GM19397 (cell line): ENCODE data around the gene DHRS2.
"Not testable (repeated sequence)": the region's sequence is repeated elsewhere in the genome, so short reads cannot be mapped to it uniquely, and the experiment has no call there.

Experiments used
- ATAC-seq: cut with Tn5 transposase; IDR thresholded peaks from one replicate; pipeline ENCODE4 v1.9.1; 2021; ENCODE audit warnings: mild to moderate bottlenecking, moderate library complexity; ENCODE audit not compliant: unreplicated experiment

The DHRS2 gene, protein sequence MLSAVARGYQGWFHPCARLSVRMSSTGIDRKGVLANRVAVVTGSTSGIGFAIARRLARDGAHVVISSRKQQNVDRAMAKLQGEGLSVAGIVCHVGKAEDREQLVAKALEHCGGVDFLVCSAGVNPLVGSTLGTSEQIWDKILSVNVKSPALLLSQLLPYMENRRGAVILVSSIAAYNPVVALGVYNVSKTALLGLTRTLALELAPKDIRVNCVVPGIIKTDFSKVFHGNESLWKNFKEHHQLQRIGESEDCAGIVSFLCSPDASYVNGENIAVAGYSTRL

DNA sequence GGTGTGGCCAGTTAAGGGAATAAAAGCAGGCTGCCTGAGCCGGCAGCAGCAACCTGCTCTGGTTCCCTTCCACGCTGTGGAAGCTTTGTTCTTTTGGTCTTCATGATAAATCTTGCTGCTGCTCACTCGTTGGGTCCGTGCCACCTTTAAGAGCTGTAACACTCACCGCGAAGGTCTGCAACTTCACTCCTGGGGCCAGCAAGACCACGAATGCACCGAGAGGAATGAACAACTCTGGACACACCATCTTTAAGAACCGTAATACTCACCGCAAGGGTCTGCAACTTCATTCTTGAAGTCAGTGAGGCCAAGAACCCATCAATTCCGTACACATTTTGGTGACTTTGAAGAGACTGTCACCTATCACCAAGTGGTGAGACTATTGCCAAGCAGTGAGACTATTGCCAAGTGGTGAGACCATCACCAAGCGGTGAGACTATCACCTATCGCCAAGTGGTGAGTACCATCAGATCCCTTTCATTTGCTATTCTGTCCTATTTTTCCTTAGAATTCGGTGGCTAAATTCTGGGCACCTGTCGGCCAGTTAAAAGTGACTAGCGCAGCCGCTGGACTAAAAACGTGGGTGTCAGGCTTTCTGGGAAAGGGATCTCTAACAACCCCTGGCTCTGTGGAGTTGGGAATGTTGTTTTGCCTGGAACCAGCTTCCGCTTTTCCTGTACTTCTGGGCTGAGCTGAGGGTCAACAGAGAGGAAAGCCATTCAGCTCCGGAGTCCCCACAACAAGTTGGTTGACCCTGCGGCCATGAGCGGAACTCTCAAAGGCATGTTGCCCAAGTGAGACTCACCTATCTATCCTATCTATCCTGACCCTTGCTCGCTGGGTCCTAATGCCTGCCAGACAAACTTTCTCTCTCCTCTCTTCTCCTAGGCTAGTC lies at the start of gene DHRS2:
Gene DHRS2, plus strand, starts transcription at position 48 of the 895 bp plus-strand sequence. CDS start 2,501 bp downstream, outside the sequence.
- ATAC-seq = no peak

DNA sequence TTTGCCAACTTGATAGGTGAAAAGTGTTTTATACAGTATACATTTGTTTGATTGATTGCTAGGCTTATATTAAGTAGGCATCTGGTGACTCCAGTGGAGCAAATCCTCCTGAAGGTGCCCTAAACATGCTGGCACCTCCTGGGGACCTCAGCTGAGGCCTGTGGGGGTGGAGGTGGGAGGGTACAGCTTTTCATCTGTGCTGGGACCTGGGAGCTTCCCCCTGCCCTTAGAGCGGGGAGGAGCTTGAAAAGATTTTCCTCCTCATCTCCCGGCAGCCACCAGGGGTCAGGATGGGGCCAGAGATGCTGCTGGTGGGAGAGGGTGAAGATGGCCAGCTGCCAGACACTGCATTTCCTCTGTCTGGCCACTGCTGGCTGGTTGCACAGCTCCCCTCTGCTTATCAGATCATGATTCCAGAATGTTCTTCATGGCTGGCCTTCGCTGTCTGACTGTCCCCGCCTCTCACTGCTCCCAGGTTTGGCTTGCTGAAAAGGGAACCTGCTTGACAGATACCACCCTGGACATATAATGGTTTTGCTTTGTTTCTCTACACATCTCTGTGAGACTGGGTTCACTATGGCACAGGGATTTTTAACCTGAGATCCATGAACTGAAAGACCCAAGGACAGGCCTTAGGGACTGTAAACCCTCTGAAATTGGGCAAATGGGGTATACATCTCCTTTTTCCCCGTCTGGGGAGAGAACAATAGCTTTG lies 47.1 kb upstream of the DHRS2 start:
- ATAC-seq = peak; percentile 98

DNA sequence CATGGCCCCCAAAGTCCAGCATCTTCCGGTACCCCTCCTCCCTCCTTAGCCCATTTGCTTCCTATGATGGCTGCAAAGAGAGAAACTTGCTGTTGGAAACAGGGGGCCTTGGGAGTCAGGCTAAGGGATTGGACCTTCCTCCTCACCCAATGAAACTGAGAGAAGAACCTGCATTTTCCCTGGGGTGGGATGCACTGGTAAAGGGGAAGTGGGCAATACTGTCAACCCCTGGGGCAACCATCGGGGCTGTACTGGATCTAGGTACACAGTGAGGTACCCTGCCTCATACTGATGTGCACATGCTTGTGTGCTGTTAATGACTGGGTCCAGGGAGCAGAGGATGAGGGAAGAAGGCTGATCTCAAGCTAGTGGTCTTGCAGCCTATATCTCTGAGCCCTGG lies 46.6 kb upstream of the DHRS2 start:
- ATAC-seq = no peak

DNA sequence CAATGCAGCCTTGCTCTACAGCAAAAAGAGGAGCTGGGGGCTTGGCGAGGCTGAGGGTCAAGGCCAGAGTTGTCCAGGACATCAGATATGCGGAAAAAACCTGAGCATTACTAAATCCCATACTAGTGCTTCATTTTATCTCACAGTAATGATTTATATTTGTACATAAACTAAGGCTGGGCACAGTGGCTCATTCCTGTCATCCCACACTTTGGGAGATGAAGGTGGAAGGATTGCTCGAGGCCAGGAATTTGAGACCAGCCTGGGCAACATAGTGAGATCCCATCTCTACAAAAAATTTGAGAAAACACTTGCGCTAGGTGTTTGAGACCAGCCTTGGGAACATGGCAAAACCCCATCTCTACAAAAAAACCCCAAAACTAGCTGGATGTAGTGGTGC lies 46.0 kb upstream of the DHRS2 start:
- no peak for ATAC-seq

DNA sequence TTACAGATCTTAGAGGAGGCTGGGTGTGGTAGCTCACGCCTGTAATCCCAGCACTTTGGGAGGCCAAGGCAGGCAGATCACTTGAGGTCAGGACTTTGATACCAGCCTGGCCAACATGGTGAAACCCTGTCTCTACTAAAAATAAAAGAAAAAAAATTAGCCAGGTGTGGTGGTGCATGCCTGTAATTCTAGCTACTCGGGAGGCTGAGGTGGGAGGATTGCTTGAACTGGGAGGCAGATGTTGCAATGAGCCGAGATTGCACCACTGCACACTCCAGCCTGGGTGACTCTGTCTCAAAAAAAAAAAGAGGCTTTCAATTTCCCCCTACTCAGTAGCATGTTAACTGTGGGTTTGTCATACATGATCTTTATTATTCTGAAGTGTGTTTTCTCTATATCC lies 42.0 kb upstream of the DHRS2 start:
- not testable (repeated sequence) for ATAC-seq

DNA sequence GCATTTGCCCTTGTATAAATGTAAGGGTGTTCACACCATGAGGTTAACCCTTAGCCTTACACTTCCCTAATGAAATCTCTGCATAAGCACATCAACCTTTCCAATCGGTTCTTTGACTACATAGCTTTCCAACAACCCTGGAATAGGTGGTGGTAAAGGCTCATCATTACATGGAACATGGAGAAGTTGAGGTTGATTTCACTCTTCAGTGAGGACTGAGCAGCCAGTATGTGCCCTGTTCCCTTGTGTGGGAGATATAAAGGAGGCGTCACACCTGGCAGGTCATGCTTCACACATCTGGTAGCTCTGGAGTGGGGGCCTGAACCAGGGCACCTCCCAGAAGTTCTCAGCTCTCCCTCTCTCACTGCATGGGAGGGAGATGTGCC lies 35.8 kb upstream of the DHRS2 start:
- ATAC-seq = no peak

DNA sequence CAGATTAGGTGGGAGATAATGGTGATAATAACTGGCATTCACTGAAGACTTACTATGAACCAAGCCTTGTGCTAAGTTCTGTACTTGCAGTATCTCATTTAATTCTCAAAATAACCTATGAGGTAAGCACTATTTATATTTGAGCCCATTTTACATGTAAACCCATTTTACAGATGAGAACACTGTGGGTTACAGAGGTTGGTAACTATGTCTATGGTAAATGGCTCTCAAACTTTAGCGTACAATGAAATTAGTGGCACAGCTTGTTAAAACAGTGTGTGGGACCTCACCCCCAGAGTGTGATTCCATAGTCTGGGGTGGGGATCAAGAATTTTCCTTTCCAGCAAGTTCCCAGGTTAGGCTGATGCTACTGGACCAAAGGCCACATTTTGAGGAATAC lies 35.4 kb upstream of the DHRS2 start:
- ATAC-seq = no peak

DNA sequence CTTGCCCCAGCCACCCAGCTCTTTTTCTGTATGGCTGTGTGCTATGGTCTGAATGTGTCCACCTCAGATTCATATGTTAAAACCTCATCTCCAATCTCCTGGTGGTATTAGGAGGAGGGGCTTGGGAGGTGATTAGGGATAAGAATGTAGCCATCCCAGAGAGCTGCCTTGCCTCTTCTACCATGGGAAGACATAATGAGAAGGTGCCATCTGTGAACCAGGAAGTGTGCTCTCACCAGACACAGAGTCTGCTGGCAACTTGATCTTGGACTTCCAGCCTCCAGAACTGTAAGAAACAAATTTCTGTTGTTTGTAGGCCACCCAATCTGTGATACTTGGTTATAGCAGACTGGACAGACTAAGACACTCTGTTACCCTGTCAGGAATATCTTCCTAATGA lies 34.7 kb upstream of the DHRS2 start:
- ATAC-seq = no peak

DNA sequence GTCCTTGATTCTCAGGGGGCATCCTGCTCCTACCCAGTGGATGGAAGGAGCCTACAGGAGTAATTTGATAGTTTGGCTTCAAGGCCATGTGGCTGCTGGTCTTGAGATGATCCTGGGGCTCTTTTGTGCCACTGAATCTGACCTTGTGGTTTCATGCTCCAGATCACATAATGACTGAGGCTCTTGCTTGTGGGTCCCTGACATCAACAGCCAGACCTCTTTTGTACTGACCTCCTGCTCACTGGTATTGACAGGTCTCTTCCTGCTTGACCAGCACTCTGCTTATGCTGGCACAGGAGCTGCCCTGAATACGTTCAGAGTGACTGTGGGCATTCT lies 34.4 kb upstream of the DHRS2 start:
- no peak for ATAC-seq

DNA sequence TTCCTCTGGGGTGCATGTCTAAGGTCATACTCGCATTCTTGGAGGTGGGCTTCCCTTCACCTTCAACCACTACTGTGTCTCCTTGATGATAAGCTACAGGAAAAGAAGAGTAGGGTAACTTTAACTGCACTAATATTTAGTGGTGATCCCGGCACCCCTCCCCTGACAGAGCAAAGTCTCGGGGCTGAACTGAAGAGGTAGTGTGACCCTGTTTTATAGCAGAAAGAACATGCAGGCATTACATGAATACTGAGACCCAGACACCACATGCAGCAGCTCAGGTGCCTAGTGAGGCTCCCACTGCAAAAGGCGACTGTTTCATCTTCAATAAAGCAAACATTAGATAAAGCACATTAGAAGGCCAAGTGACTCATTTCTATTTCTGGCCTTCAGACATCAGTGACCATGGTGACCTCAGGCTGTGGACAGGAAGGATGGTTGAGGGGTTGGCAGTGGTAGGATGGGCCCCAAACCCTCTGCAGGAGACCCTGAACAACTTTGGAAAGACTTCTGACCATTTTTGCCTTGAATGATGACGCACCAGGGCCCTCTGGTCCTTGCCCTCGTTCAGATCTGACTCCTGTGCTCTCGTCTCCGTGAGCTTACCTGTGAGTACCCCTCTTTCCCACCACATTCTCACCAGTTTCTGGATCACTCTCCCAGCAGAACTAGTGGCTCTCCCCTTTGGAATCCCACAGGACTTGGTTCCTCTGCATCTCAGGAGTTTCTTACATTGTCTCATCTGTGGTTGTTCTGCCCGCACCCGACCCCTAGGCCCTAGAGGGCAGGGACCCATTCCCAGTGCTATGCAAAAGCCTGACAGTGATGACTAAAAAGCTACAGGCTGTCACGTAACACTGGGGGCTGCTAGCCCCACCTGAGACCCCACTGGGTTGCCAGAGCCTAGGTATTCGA lies 33.7 kb upstream of the DHRS2 start:
- ATAC-seq = no peak

DNA sequence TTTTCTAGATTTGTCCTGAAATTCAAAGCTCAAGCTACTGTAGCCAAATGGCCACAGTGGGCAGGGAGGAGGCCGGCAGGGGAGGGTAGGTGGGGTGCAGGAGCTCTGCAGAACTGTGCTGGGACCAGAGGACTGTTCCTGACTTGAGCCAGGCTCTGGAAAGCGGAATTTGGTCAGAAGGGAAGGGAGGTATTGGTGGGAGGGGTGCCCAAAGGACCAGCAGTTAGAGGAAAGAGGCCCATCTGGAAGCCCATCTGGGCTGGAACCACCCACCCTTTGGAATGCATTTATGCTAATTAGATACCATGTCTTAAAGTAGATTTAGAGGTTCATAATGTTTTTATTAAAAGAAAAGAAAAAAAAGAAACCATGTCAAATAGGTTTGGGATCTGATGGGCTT lies 33.1 kb upstream of the DHRS2 start:
- ATAC-seq = no peak

DNA sequence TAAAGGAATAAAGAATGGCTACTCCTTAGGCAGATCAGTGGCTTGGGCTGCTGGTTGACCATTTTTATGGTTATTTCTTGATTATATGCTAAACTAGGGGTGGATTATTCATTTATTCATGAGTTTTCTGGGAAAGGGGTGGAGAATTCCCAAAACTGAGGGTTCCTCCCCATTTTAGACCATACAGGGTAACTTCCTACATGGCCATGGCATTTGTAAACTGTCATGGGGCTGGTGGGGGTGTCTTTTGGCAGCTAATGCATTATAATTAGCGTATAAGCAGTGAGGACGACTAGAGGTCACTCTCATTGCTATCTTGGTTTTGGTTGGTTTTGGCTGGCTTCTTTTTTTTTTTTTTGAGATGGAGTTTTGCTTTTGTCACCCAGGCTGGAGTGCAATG lies 32.0 kb upstream of the DHRS2 start:
- no peak for ATAC-seq

DNA sequence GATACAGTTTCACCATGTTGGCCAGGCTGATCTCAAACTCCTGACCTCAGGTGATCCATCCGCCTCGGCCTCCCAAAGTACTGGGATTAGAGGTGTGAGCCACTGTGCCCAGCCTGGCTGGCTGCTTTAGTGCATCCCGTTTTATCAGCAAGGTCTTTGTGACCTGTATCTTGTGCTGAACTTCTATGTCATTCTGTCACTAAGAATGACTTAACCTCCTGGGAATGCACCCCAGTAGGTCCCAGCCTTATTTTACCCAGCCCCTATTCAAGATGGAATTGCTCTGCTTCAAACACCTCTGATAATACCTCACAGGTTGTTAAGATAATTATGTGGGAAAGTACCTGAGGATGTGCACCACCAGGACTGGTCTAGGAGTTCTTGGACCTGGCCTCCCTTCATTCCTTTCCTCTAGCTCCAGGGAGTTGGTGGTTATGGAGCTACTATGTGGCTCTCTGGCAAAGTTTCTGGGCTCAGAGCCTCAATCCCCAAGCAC lies 31.4 kb upstream of the DHRS2 start:
- ATAC-seq = no peak

DNA sequence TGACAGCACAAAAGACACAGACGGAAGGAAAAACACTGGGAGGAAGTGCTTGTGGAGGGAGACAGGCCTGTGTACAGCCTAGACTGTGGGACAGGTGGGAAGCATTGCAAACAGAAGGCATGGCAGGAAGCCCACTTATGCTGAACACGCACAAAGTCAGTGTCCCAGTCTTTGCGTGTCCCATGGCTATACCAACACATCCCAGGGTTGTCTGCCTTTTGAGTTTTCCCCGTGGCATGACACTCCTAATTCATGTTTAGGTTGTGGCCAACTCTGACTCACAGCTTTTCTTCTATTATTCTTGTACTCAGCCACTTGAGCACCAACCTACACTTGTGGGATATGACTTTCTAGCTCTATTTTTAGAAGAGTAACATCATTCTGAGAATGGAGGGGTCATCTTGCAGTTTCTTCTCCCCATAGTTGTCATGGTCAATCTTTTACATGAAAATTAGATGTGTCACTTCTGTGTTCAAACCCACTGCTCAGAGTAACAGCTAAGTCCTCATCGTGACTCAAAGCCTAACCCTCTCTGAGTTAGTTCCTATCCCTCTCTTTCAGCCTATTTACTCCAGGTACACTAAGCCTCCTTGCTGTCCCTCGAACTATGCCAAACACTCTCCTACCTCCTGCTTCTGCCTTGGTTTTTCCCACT lies 30.1 kb upstream of the DHRS2 start:
- ATAC-seq = peak; percentile 67

DNA sequence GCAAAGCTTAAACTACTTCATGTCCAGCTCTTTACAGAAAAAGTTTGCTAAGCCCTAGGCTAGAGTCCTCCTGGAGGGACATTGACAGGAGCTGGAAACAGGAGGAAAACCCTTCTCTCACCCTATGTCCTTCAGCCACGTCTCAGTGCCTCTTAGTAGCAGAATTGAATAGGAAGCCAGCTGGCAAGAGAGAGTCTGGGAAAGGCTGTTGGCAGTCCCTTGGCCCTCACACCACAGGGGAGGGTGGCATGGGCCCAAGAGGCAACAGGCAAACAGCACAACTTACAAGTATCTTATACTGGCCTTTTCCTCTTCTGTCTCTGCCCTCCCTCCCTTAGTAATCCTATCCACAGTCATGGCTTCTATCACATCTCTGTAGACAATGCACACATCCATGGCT lies 27.7 kb upstream of the DHRS2 start:
- ATAC-seq = no peak

DNA sequence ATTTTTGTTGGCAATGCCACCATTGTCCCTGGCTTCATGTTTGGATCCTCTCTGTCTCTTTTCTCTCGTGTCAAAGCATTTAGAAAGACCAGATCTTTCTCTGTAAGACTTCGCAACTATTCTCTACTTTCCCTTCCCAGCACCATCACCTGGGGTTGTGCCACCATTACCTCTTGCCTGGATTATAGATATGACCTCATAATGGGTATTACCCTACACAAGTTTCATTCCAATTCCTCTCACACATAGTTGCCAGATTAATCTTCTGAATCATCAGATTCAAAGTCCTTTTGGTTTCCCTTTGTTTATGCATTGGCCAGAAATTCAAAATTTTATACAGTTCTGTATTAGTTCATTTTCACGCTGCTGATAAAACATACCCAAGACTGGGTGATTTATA lies 27.2 kb upstream of the DHRS2 start:
- no peak for ATAC-seq

DNA sequence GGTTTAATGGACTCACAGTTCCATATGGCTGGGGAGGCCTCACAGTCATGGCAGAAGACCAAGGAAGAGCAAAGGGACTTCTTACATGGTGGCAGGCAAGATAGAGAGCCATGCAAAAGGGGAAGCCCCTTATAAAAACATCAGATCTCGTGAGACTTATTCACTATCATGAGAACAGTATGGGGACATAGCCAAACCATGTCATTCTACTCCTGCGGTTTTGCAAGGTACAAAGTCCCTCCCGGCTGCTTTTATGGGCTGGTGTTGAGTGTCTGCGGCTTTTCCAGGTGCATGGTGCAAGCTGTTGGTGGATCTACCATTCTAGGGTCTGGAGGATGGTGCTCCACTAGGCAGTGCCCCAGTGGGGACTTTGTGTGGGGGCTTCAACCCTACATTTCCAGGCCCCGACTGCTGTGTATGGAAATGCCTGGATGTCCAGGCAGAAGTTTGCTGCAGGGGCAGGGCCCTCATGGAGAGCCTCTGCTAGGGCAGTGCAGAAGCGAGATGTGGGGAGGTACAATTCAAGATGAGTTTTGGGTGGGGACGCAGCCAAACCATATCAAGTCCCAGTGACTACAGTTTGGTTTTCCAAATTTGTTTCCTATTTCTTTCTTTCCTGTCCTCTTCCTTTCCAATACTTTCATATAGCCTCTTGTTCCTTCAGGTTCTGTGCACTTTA lies 26.6 kb upstream of the DHRS2 start:
- ATAC-seq = not testable (repeated sequence)

DNA sequence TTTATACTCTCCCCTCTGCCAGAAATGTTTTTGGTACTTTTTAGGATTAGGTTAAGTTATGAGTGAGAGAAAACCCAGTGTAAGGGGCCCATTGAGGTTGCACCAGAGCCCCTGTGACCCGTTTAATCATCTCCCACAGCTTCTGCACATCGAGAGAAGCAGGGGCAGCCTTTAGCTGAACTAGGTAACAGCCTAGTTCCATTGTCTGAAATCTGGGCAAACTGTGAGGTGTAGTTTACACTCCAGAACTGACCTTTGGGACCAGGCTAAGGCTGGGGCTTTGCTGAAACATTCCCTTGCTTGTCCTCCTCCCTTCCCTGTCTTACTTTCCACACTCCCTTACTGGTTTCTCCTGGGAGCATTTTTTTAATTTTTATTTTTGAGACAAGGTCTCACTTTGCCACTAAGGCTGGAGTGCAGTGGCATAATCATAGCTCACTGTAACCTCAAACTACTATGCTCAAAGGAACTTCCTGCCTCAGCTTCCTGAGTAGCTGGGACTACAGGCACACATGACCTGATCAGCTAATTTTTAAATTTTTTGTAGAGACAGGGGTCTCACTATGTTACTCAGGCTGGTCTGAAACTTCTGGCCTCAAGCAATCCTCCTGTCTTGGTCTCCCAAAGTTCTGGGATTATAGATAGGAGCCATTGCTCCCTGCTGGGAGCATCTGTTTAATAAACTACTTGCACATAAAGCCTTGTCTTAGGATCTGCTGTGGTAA lies 25.9 kb upstream of the DHRS2 start:
- ATAC-seq = no peak

DNA sequence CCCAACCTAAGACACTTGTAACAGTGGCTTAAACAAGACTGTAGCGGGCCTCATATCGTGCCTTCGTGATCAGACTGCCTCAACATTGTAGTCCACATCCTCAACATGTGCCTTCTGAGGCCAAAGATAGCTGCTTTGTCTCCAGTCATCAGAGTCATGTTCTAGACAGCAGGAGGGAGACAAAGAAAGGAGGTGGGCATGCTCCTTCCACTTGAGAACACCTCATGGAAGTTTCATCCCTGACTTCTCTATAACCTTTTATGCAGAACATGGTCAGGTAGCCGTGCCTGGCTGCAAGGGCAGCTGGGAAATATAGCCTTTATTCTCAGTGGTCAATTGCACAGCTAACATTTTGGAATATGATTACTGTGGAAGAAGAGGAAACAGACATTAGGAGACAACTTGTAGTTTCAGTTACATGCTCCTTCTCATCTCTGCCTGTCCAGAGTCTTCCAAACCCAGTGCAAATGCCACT lies 25.3 kb upstream of the DHRS2 start:
- ATAC-seq = no peak
